Measurements from ENCODE around the gene FAAP100. TPM values are rescaled to one million over a fixed set of nuclear protein-coding genes. Genes with fewer than 3 reads are reported as not detected.

FAAP100 gene
- total and polyA plus RNA-seq, 2 donors (not counting 1 experiment from before 2014, with no cell fraction given) = 62.0 to 72.7 TPM

GRCh38 chr17:81590121-81590520, 38.0 kb upstream of the FAAP100 start:
- Mint-ChIP-seq H3K27ac (no peak overlapping the region), H3K27me3 (no peaks in the 10 kb centered on the region), H3K9me3 (ENCODE audit: insufficient read depth) (no peaks in the 10 kb centered on the region), H3K4me1 (no peaks in the 10 kb centered on the region), H3K4me3 (no peak overlapping the region)
- Histone ChIP-seq H3K9me3 (ENCODE audit: control extremely low read depth in 1 of 3, control insufficient read depth in 2 of 3, insufficient read depth in 1 of 3, low read length in 2 of 3) (no peaks in the 10 kb centered on the region), H3K9ac (ENCODE audit: low read length) (no peak overlapping the region), H3K79me2 (ENCODE audit: control insufficient read depth, insufficient read depth, low read length) (peaks cover 31% of the 10 kb centered on the region), H3K4me3 (ENCODE audit: control extremely low read depth in 1 of 5, extremely low read depth in 1 of 5, insufficient read depth in 1 of 5, low read depth in 2 of 5, low read length in 4 of 5) (no peak overlapping the region), H3K27me3 (replicated peaks in 1 of 4; ENCODE audit: control extremely low read depth in 1 of 4, control insufficient read depth in 3 of 4, insufficient read depth in 4 of 4, low read length in 3 of 4) (no peaks in the 10 kb centered on the region), H3K4me1 (ENCODE audit: control insufficient read depth in 2 of 2, insufficient read depth in 2 of 2, low read length in 2 of 2) (no peaks in the 10 kb centered on the region), H3K4me2 (replicated peaks; ENCODE audit: low read depth, low read length, poor library complexity, severe bottlenecking) (no peak overlapping the region), H3K27ac (ENCODE audit: low read length in 2 of 2) (no peak overlapping the region), H2AFZ (ENCODE audit: insufficient read depth, low read depth, low read length, poor library complexity, severe bottlenecking) (no peak overlapping the region), H3K36me3 (replicated peaks in 1 of 2; ENCODE audit: control extremely low read depth in 1 of 2, control insufficient read depth in 1 of 2, extremely low read depth in 1 of 2, insufficient read depth in 2 of 2, low read length in 1 of 2) (peaks cover 18 to 66% of the 10 kb centered on the region in 2 experiments), H4K20me1 (ENCODE audit: control insufficient read depth, insufficient read depth, low read length, poor library complexity, severe bottlenecking) (no peaks in the 10 kb centered on the region)
- ATAC-seq (ENCODE audit: low read depth) = no peak
- intact Hi-C loops (cut with micrococcal nuclease) = no loop called here
- no peak for DNase-seq
- ChIA-PET CTCF (no interaction called here), POLR2A (interaction anchor here (1.2 kb wide), 1 partner anchor 11 kb away, joined by 3 read pairs; no protein-coding TSS in a partner anchor)
- 95% methylated on average over 7 of the region's 8 CpGs for WGBS (ENCODE audit: insufficient coverage)
- TF ChIP-seq CTCF (IDR thresholded peaks at IDR 0.05) (no peak), EZH2 (IDR thresholded peaks at IDR 0.05; ENCODE audit: borderline replicate concordance, insufficient read depth, low read depth, low read length, poor library complexity, severe bottlenecking) (no peak)

GRCh38 chr17:81589612-81590011, 37.5 kb upstream of the FAAP100 start:
- H3K9me3 ChIP-seq (ENCODE audit: control extremely low read depth in 1 of 3, control insufficient read depth in 2 of 3, insufficient read depth in 1 of 3, low read length in 2 of 3) = no peaks in the 10 kb centered on the region
- H3K79me2 ChIP-seq (ENCODE audit: control insufficient read depth, insufficient read depth, low read length) = peaks cover 32% of the 10 kb centered on the region
- Mint-ChIP-seq H3K27ac (no peak overlapping the region), H3K4me1 (no peaks in the 10 kb centered on the region), H3K27me3 (no peaks in the 10 kb centered on the region), H3K9me3 (ENCODE audit: insufficient read depth) (no peaks in the 10 kb centered on the region), H3K4me3 (no peak overlapping the region)
- ChIA-PET CTCF (no interaction called here), POLR2A (interaction anchor here (1.2 kb wide), 1 partner anchor 11 kb away, joined by 3 read pairs; no protein-coding TSS in a partner anchor)
- no peak for ATAC-seq (ENCODE audit: low read depth)
- no peak overlapping the region for H3K4me2 ChIP-seq (replicated peaks; ENCODE audit: low read depth, low read length, poor library complexity, severe bottlenecking)
- DNase-seq = no peak
- no peak overlapping the region for H3K4me3 ChIP-seq (ENCODE audit: control extremely low read depth in 1 of 5, extremely low read depth in 1 of 5, insufficient read depth in 1 of 5, low read depth in 2 of 5, low read length in 4 of 5)
- no peak overlapping the region for H3K27ac ChIP-seq (ENCODE audit: low read length in 2 of 2)
- 100% methylated on average over 4 of the region's 5 CpGs for WGBS (ENCODE audit: insufficient coverage)
- no peaks in the 10 kb centered on the region for H3K4me1 ChIP-seq (ENCODE audit: control insufficient read depth in 2 of 2, insufficient read depth in 2 of 2, low read length in 2 of 2)
- H3K9ac ChIP-seq (ENCODE audit: low read length) = no peak overlapping the region
- intact Hi-C loops (cut with micrococcal nuclease) = no loop called here
- no peak for TF ChIP-seq CTCF (IDR thresholded peaks at IDR 0.05)
- H4K20me1 ChIP-seq (ENCODE audit: control insufficient read depth, insufficient read depth, low read length, poor library complexity, severe bottlenecking) = no peaks in the 10 kb centered on the region
- no peak overlapping the region for H2AFZ ChIP-seq (ENCODE audit: insufficient read depth, low read depth, low read length, poor library complexity, severe bottlenecking)
- no peaks in the 10 kb centered on the region for H3K27me3 ChIP-seq (replicated peaks in 1 of 4; ENCODE audit: control extremely low read depth in 1 of 4, control insufficient read depth in 3 of 4, insufficient read depth in 4 of 4, low read length in 3 of 4)
- H3K36me3 ChIP-seq (replicated peaks in 1 of 2; ENCODE audit: control extremely low read depth in 1 of 2, control insufficient read depth in 1 of 2, extremely low read depth in 1 of 2, insufficient read depth in 2 of 2, low read length in 1 of 2) = peaks cover 18 to 66% of the 10 kb centered on the region in 2 experiments

Measured in B cell (primary cell).